ENCODE data around the gene MED15.

- TF ChIP-seq, protein P1, sequence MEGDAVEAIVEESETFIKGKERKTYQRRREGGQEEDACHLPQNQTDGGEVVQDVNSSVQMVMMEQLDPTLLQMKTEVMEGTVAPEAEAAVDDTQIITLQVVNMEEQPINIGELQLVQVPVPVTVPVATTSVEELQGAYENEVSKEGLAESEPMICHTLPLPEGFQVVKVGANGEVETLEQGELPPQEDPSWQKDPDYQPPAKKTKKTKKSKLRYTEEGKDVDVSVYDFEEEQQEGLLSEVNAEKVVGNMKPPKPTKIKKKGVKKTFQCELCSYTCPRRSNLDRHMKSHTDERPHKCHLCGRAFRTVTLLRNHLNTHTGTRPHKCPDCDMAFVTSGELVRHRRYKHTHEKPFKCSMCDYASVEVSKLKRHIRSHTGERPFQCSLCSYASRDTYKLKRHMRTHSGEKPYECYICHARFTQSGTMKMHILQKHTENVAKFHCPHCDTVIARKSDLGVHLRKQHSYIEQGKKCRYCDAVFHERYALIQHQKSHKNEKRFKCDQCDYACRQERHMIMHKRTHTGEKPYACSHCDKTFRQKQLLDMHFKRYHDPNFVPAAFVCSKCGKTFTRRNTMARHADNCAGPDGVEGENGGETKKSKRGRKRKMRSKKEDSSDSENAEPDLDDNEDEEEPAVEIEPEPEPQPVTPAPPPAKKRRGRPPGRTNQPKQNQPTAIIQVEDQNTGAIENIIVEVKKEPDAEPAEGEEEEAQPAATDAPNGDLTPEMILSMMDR (IDR thresholded peaks at IDR 0.05; ENCODE audit: low read depth, low read length, poor library complexity, severe bottlenecking), result no peak
- TF ChIP-seq EZH2phosphoT487 (IDR thresholded peaks at IDR 0.05; ENCODE audit: borderline replicate concordance, low read length), result no peak
These were observed 57.8 kb downstream of the MED15 start for GRCh38 chr22:20565079-20565734.
